Neuronal stem cell (in vitro differentiated cells): ENCODE results near the gene CAMK2A.

Source experiments
- DNase-seq: peaks from one replicate; pipeline ENCODE4 v3.0.0-alpha.2; 2013; ENCODE audit warnings: low spot score
- H2AFZ ChIP-seq: one replicate; pipeline ENCODE4 v1.6.1; 2013; ENCODE audit warnings: mild to moderate bottlenecking, low read length, inconsistent platforms
- H2AK5ac ChIP-seq: 2 replicates; pipeline ENCODE4 v1.6.1; 2013; ENCODE audit warnings: low read depth, mild to moderate bottlenecking, inconsistent platforms, low read length, moderate library complexity, mixed read lengths
- H2BK120ac ChIP-seq: 2 replicates; pipeline ENCODE4 v1.6.1; 2013; ENCODE audit warnings: low read depth, mild to moderate bottlenecking, inconsistent platforms, low read length, moderate library complexity, mixed read lengths
- H2BK12ac ChIP-seq: one replicate; pipeline ENCODE4 v1.6.1; 2013; ENCODE audit warnings: low read length, inconsistent platforms
- H2BK15ac ChIP-seq: 2 replicates; pipeline ENCODE4 v1.6.1; 2013; ENCODE audit warnings: mild to moderate bottlenecking, low read length, inconsistent platforms, mixed read lengths
- H2BK5ac ChIP-seq: one replicate; pipeline ENCODE4 v1.6.1; 2013; ENCODE audit warnings: inconsistent platforms, mild to moderate bottlenecking, low read length, moderate library complexity
- H3K14ac ChIP-seq: one replicate; pipeline ENCODE4 v1.6.1; 2013; ENCODE audit warnings: low read length, inconsistent platforms
- H3K18ac ChIP-seq: 2 replicates; pipeline ENCODE4 v1.6.1; 2013; ENCODE audit warnings: low read length, inconsistent platforms
- H3K23ac ChIP-seq: 2 replicates; pipeline ENCODE4 v1.6.1; 2013; ENCODE audit warnings: low read depth, mild to moderate bottlenecking, mixed read lengths, low read length, inconsistent platforms; ENCODE audit not compliant: poor library complexity
- H3K27ac ChIP-seq: replicated peaks from 3 replicates; pipeline ENCODE4 v1.5.1; 2013; ENCODE audit warnings: low read length, inconsistent platforms
- H3K27me3 ChIP-seq, 3 experiments: 2 replicates each; pipeline ENCODE4 v1.6.1; 2013; ENCODE audit warnings: low read length in 3 of 3, mild to moderate bottlenecking in 2 of 3, inconsistent platforms in 1 of 3, low read depth in 1 of 3, mixed read lengths in 1 of 3, moderate library complexity in 1 of 3; ENCODE audit not compliant: control insufficient read depth in 3 of 3, insufficient read depth in 3 of 3
- H3K36me3 ChIP-seq, 2 donors: replicated peaks in 1 of 2; 2 replicates each; pipeline ENCODE4 v1.6.1; 2013; ENCODE audit warnings: low read length in 2 of 2; ENCODE audit not compliant: control insufficient read depth in 2 of 2, insufficient read depth in 2 of 2
- H3K4ac ChIP-seq: 2 replicates; pipeline ENCODE4 v1.6.1; 2013; ENCODE audit warnings: inconsistent platforms, mild to moderate bottlenecking, low read length, moderate library complexity
- H3K4me1 ChIP-seq, 2 donors: 1 replicate in 1 of 2; 2 replicates in 1 of 2; pipeline ENCODE4 v1.6.1; 2013; ENCODE audit warnings: low read length in 2 of 2, low read depth in 1 of 2; ENCODE audit not compliant: control insufficient read depth in 2 of 2, insufficient read depth in 1 of 2
- H3K4me2 ChIP-seq: one replicate; pipeline ENCODE4 v1.6.1; 2013; ENCODE audit warnings: mild to moderate bottlenecking, low read length, inconsistent platforms; ENCODE audit not compliant: insufficient read depth, poor library complexity, severe bottlenecking
- H3K4me3 ChIP-seq, 2 donors: 2 replicates each; pipeline ENCODE4 v1.5.1; 2013; ENCODE audit warnings: low read length in 2 of 2, mild to moderate bottlenecking in 2 of 2, inconsistent platforms in 1 of 2, moderate library complexity in 1 of 2
- H3K79me1 ChIP-seq: one replicate; pipeline ENCODE4 v1.6.1; 2013; ENCODE audit warnings: low read depth, mild to moderate bottlenecking, inconsistent platforms, low read length, moderate library complexity
- H3K9ac ChIP-seq: one replicate; pipeline ENCODE4 v1.6.1; 2013; ENCODE audit warnings: mild to moderate bottlenecking, low read depth, low read length, inconsistent platforms; ENCODE audit not compliant: poor library complexity
- H3K9me3 ChIP-seq, 2 donors: replicated peaks in 1 of 2; 2 replicates each; pipeline versions ENCODE3 to v1.6.1; 2013; ENCODE audit warnings: low read length in 2 of 2, mild to moderate bottlenecking in 2 of 2, inconsistent platforms in 1 of 2, low read depth in 1 of 2, mixed read lengths in 1 of 2, moderate library complexity in 1 of 2; ENCODE audit not compliant: control insufficient read depth in 2 of 2, insufficient read depth in 1 of 2
- H4K8ac ChIP-seq: one replicate; pipeline ENCODE4 v1.6.1; 2013; ENCODE audit warnings: low read depth, mild to moderate bottlenecking, inconsistent platforms, low read length, moderate library complexity
- H4K91ac ChIP-seq: one replicate; pipeline ENCODE4 v1.6.1; 2013; ENCODE audit warnings: low read length, low read depth, mild to moderate bottlenecking, inconsistent platforms; ENCODE audit not compliant: poor library complexity
- WGBS, 2 donors: extraction: QIAGEN DNeasy Blood & Tissue Kit; methylation state at CpG; one replicate each; pipeline ENCODE4 v1.1.7; 2013; ENCODE audit warnings: missing lambda C conversion rate in 2 of 2, mixed read lengths in 1 of 2; ENCODE audit not compliant: insufficient read length in 2 of 2, insufficient replicate concordance in 1 of 2; ENCODE audit errors: extremely low coverage in 2 of 2; 5-methylcytosine and 5-hydroxymethylcytosine counted together

CAMK2A gene

DNA sequence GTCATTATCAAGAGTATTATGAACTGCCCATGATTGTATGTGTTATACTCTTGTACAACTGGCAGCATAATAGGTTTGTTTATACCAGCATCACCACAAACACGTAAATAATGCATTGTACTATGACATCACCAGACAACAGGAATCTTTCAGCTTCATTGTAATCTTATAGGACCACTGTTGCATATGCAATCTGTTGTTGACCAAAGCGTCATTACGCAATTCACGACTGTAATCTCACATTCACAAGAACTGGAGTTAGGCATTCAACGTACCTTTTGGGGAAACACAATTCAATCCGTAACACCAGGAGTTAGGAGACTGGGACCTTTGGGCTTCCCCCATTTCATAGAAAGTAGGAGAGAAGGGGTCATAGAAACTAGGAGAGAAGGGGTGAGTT lies 33.5 kb upstream of the CAMK2A start:
- H3K18ac ChIP-seq: no peak overlapping the region
- H2AK5ac ChIP-seq: no peak overlapping the region
- no peak overlapping the region for H4K91ac ChIP-seq
- no peak overlapping the region for H3K23ac ChIP-seq
- H2BK15ac ChIP-seq: no peak overlapping the region
- no peaks in the 10 kb centered on the region for H3K79me1 ChIP-seq
- H4K8ac ChIP-seq: no peak overlapping the region
- peaks cover 28 to 32% of the 10 kb centered on the region in 2 donors for H3K4me1 ChIP-seq
- no peaks in the 10 kb centered on the region for H3K27me3 ChIP-seq
- WGBS, 2 donors: no CpG with 5 or more reads among the region's 6 CpGs
- H3K4ac ChIP-seq: no peak overlapping the region
- H2AFZ ChIP-seq: no peak overlapping the region
- no peak overlapping the region for H3K4me2 ChIP-seq
- H2BK120ac ChIP-seq: no peak overlapping the region
- no peak overlapping the region for H3K9ac ChIP-seq
- no peak overlapping the region for H3K27ac ChIP-seq
- H2BK12ac ChIP-seq: no peak overlapping the region
- H2BK5ac ChIP-seq: no peak overlapping the region
- no peak overlapping the region for H3K4me3 ChIP-seq
- DNase-seq: no peak
- no peaks in the 10 kb centered on the region for H3K9me3 ChIP-seq
- H3K36me3 ChIP-seq: no peaks in the 10 kb centered on the region
- H3K14ac ChIP-seq: no peak overlapping the region

- Histone ChIP-seq H3K4me3 (no peak overlapping the region), H3K4ac (no peak overlapping the region), H3K36me3 (no peaks in the 10 kb centered on the region), H3K4me1 (peaks cover 29 to 36% of the 10 kb centered on the region in 2 donors), H3K18ac (no peak overlapping the region), H3K27ac (no peak overlapping the region), H3K14ac (no peak overlapping the region), H2AK5ac (no peak overlapping the region), H3K79me1 (no peaks in the 10 kb centered on the region), H3K9me3 (no peaks in the 10 kb centered on the region), H3K4me2 (no peak overlapping the region), H2BK120ac (no peak overlapping the region), H2BK12ac (no peak overlapping the region), H2AFZ (no peak overlapping the region), H3K23ac (no peak overlapping the region), H3K9ac (no peak overlapping the region), H4K91ac (no peak overlapping the region), H3K27me3 (no peaks in the 10 kb centered on the region), H2BK5ac (no peak overlapping the region), H4K8ac (no peak overlapping the region), H2BK15ac (no peak overlapping the region)
- DNase-seq: no peak
These were observed 32.6 kb upstream of the CAMK2A start for GRCh38 chr5:150322202-150322601.

- Histone ChIP-seq H3K9me3 (no peaks in the 10 kb centered on the region), H4K91ac (no peak overlapping the region), H3K27ac (no peak overlapping the region), H3K4me3 (no peak overlapping the region), H3K79me1 (no peaks in the 10 kb centered on the region), H3K14ac (no peak overlapping the region), H2AK5ac (no peak overlapping the region), H3K23ac (no peak overlapping the region), H3K36me3 (no peaks in the 10 kb centered on the region), H3K4ac (no peak overlapping the region), H4K8ac (no peak overlapping the region), H3K18ac (no peak overlapping the region), H3K27me3 (no peaks in the 10 kb centered on the region), H3K9ac (no peak overlapping the region), H2AFZ (no peak overlapping the region), H3K4me2 (no peak overlapping the region), H2BK15ac (no peak overlapping the region), H3K4me1 (peaks cover 28 to 36% of the 10 kb centered on the region in 2 donors), H2BK12ac (no peak overlapping the region), H2BK5ac (no peak overlapping the region), H2BK120ac (no peak overlapping the region)
- WGBS, 2 donors: no CpG with 5 or more reads among the region's 1 CpG
- no peak for DNase-seq
These were observed 32.2 kb upstream of the CAMK2A start for GRCh38 chr5:150321784-150322183.

- H3K79me1 ChIP-seq: no peaks in the 10 kb centered on the region
- DNase-seq: no peak
- no peak overlapping the region for H2AFZ ChIP-seq
- H2BK5ac ChIP-seq: no peak overlapping the region
- H2BK15ac ChIP-seq: no peak overlapping the region
- no peaks in the 10 kb centered on the region for H3K9me3 ChIP-seq
- no peak overlapping the region for H3K18ac ChIP-seq
- H2BK12ac ChIP-seq: no peak overlapping the region
- H3K4ac ChIP-seq: no peak overlapping the region
- no peak overlapping the region for H3K27ac ChIP-seq
- H3K4me3 ChIP-seq: no peak overlapping the region
- WGBS, 2 donors: no CpG with 5 or more reads among the region's 1 CpG
- no peak overlapping the region for H3K9ac ChIP-seq
- no peak overlapping the region for H2BK120ac ChIP-seq
- no peak overlapping the region for H4K8ac ChIP-seq
- H3K4me1 ChIP-seq: peaks cover 24 to 33% of the 10 kb centered on the region in 2 donors
- H3K36me3 ChIP-seq: no peaks in the 10 kb centered on the region
- no peak overlapping the region for H3K23ac ChIP-seq
- H3K14ac ChIP-seq: no peak overlapping the region
- H2AK5ac ChIP-seq: no peak overlapping the region
- no peaks in the 10 kb centered on the region for H3K27me3 ChIP-seq
- no peak overlapping the region for H4K91ac ChIP-seq
- H3K4me2 ChIP-seq: no peak overlapping the region
These were observed 31.6 kb upstream of the CAMK2A start for GRCh38 chr5:150321211-150321610.
